ENCODE data around the gene KHDC1L.
"Not testable (repeated sequence)": the region's sequence is repeated elsewhere in the genome, so short reads cannot be mapped to it uniquely, and the experiment has no call there.

- TF ChIP-seq POLR2AphosphoS5 (IDR thresholded peaks at IDR 0.05; ENCODE audit: borderline replicate concordance, low read depth, low read length); EZH2 (IDR thresholded peaks at IDR 0.05): not testable (repeated sequence)
These were observed 29.0 kb upstream of the KHDC1L start for GRCh38 chr6:73254323-73254722.
